Transverse colon (tissue), 3 donors: Measurements from ENCODE around the gene MMD2.

ENCODE experiments used
- POLR2A ChIP-seq: fragments of 450-650 bp; IDR thresholded peaks from one replicate; pipeline ENCODE4 v1.6.1; 2016; ENCODE audit warnings: antibody characterized with exemption, mild to moderate bottlenecking, moderate library complexity
- TF ChIP-seq, protein P1 (sequence below), 5 experiments: fragments of 200-600 bp in 3 of 5; fragments of 450-650 bp in 2 of 5; sonication (generic) in 3 of 5; IDR thresholded peaks; 1 replicate in 2 of 5; 2 replicates in 3 of 5; pipeline ENCODE4 v1.5.1; 2016 to 2017; ENCODE audit warnings: antibody characterized with exemption in 5 of 5, inconsistent platforms in 3 of 5, mild to moderate bottlenecking in 2 of 5, moderate library complexity in 1 of 5

DNA sequence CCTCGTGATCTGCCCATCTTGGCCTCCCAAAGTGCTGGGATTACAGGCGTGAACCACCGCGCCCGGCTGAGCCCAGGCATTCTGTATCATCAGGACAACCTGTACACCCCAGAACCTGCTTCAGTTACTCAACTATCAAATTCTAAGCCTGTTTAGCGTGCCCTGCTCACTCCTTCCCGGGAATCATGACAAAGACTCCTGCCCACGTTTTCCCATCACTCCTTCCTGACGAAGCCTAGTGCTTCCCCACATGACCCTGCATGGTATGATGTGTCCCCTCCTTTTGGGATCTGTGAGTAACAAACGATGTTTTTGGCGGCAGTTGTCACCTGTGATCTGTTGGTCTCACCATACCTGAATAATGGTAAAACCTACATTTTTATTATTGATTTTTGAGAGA lies 63.2 kb downstream of the MMD2 start:
- TF ChIP-seq, protein P1, sequence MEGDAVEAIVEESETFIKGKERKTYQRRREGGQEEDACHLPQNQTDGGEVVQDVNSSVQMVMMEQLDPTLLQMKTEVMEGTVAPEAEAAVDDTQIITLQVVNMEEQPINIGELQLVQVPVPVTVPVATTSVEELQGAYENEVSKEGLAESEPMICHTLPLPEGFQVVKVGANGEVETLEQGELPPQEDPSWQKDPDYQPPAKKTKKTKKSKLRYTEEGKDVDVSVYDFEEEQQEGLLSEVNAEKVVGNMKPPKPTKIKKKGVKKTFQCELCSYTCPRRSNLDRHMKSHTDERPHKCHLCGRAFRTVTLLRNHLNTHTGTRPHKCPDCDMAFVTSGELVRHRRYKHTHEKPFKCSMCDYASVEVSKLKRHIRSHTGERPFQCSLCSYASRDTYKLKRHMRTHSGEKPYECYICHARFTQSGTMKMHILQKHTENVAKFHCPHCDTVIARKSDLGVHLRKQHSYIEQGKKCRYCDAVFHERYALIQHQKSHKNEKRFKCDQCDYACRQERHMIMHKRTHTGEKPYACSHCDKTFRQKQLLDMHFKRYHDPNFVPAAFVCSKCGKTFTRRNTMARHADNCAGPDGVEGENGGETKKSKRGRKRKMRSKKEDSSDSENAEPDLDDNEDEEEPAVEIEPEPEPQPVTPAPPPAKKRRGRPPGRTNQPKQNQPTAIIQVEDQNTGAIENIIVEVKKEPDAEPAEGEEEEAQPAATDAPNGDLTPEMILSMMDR (IDR thresholded peaks at IDR 0.05), result no peak
- no peak for TF ChIP-seq POLR2A
